H9 (cell line): Measurements from ENCODE around the gene TMED10. TPM values are rescaled to one million over a fixed set of nuclear protein-coding genes. Genes with fewer than 3 reads are reported as not detected.

ENCODE experiments used
- DNase-seq: peaks from one replicate; pipeline ENCODE4 v3.0.0-alpha.2; 2017
- H2AFZ ChIP-seq: one replicate; pipeline ENCODE4 v1.6.1; 2013; ENCODE audit warnings: mild to moderate bottlenecking, low read length, control low read depth, moderate library complexity
- H2AK5ac ChIP-seq: 2 replicates; pipeline ENCODE4 v1.6.1; 2013; ENCODE audit warnings: low read length, control low read depth, mixed read lengths; ENCODE audit not compliant: insufficient read length
- H2BK120ac ChIP-seq: one replicate; pipeline ENCODE4 v1.6.1; 2013; ENCODE audit warnings: low read depth, mild to moderate bottlenecking, low read length, control low read depth, inconsistent platforms; ENCODE audit not compliant: poor library complexity, severe bottlenecking
- H2BK12ac ChIP-seq: 2 replicates; pipeline ENCODE4 v1.6.1; 2013; ENCODE audit warnings: low read length, control low read depth, mixed read lengths, low read depth; ENCODE audit not compliant: insufficient read length
- H2BK15ac ChIP-seq: 2 replicates; pipeline ENCODE4 v1.6.1; 2013; ENCODE audit warnings: low read depth, low read length, control low read depth
- H2BK20ac ChIP-seq: one replicate; pipeline ENCODE4 v1.6.1; 2013; ENCODE audit warnings: low read depth, mild to moderate bottlenecking, low read length, control low read depth, inconsistent platforms; ENCODE audit not compliant: poor library complexity, severe bottlenecking
- H2BK5ac ChIP-seq: 2 replicates; pipeline ENCODE4 v1.6.1; 2013; ENCODE audit warnings: low read length, control low read depth, mixed read lengths; ENCODE audit not compliant: insufficient read length
- H3K14ac ChIP-seq: 2 replicates; pipeline ENCODE4 v1.6.1; 2013; ENCODE audit warnings: low read length, control low read depth; ENCODE audit not compliant: insufficient read depth
- H3K18ac ChIP-seq: 2 replicates; pipeline ENCODE4 v1.6.1; 2013; ENCODE audit warnings: low read depth, mild to moderate bottlenecking, mixed read lengths, low read length, control low read depth; ENCODE audit not compliant: insufficient read length
- H3K23ac ChIP-seq: 2 replicates; pipeline ENCODE4 v1.6.1; 2013; ENCODE audit warnings: low read length, control low read depth, mixed read lengths, low read depth; ENCODE audit not compliant: insufficient read length
- H3K23me2 ChIP-seq: 2 replicates; pipeline ENCODE4 v1.6.1; 2013; ENCODE audit warnings: low read depth, mild to moderate bottlenecking, mixed read lengths, low read length, control low read depth; ENCODE audit not compliant: insufficient read length, poor library complexity, severe bottlenecking
- H3K27ac ChIP-seq: 2 replicates; pipeline ENCODE4 v1.5.1; 2013; ENCODE audit warnings: low read length, control low read depth, mixed read lengths, low read depth; ENCODE audit not compliant: insufficient read length
- H3K27me3 ChIP-seq: 2 replicates; pipeline ENCODE4 v1.6.1; 2013; ENCODE audit warnings: low read length, control low read depth, inconsistent platforms; ENCODE audit not compliant: insufficient read depth
- H3K4ac ChIP-seq: 2 replicates; pipeline ENCODE4 v1.6.1; 2013; ENCODE audit warnings: low read depth, mild to moderate bottlenecking, control low read depth, inconsistent platforms, low read length, moderate library complexity
- H3K4me1 ChIP-seq: 2 replicates; pipeline ENCODE4 v1.6.1; 2013; ENCODE audit warnings: low read length, control low read depth, inconsistent platforms; ENCODE audit not compliant: insufficient read depth
- H3K4me2 ChIP-seq: 2 replicates; pipeline ENCODE4 v1.6.1; 2013; ENCODE audit warnings: low read length, control low read depth, mixed read lengths; ENCODE audit not compliant: insufficient read length, insufficient read depth
- H3K56ac ChIP-seq: 2 replicates; pipeline ENCODE4 v1.6.1; 2013; ENCODE audit warnings: low read depth, mild to moderate bottlenecking, mixed read lengths, low read length, control low read depth; ENCODE audit not compliant: insufficient read length
- H3K79me1 ChIP-seq: 2 replicates; pipeline ENCODE4 v1.6.1; 2013; ENCODE audit warnings: low read depth, mild to moderate bottlenecking, moderate library complexity, low read length, control low read depth, inconsistent platforms; ENCODE audit not compliant: insufficient read depth, poor library complexity, severe bottlenecking
- H3K79me2 ChIP-seq: 2 replicates; pipeline ENCODE4 v1.6.1; 2013; ENCODE audit warnings: low read length, control low read depth, inconsistent platforms; ENCODE audit not compliant: insufficient read depth
- H3K9ac ChIP-seq: 2 replicates; pipeline ENCODE4 v1.6.1; 2013; ENCODE audit warnings: low read length, control low read depth, mixed read lengths; ENCODE audit not compliant: insufficient read length; ENCODE audit errors: extremely low read depth
- H3K9me3 ChIP-seq: one replicate; pipeline ENCODE4 v1.6.1; 2013; ENCODE audit warnings: low read depth, low read length, inconsistent platforms; ENCODE audit not compliant: control insufficient read depth
- H3T11ph ChIP-seq: one replicate; pipeline ENCODE4 v1.6.1; 2013; ENCODE audit warnings: mild to moderate bottlenecking, low read length, control low read depth, inconsistent platforms
- H4K20me1 ChIP-seq: one replicate; pipeline ENCODE4 v1.6.1; 2013; ENCODE audit not compliant: control insufficient read depth, insufficient read length, insufficient read depth
- H4K5ac ChIP-seq: 2 replicates; pipeline ENCODE4 v1.6.1; 2013; ENCODE audit warnings: low read depth, mild to moderate bottlenecking, mixed read lengths, low read length, control low read depth; ENCODE audit not compliant: insufficient read length
- H4K8ac ChIP-seq: replicated peaks from 2 replicates; pipeline ENCODE4 v1.6.1; 2013; ENCODE audit warnings: low read length, control low read depth, mixed read lengths, low read depth; ENCODE audit not compliant: insufficient read length
- H4K91ac ChIP-seq: 2 replicates; pipeline ENCODE4 v1.6.1; 2013; ENCODE audit warnings: low read depth, mild to moderate bottlenecking, moderate library complexity, mixed read lengths, low read length, control low read depth; ENCODE audit not compliant: insufficient read length
- H3K27ac Mint-ChIP-seq, 3 experiments: 2 replicates in 2 of 3; 3 replicates in 1 of 3; pipeline ENCODE4 v1.8.0; 2020 to 2021; ENCODE audit warnings: mixed read lengths in 3 of 3, mild to moderate bottlenecking in 1 of 3, moderate library complexity in 1 of 3
- H3K27me3 Mint-ChIP-seq: 2 replicates; pipeline ENCODE4 v1.8.0; 2021; ENCODE audit warnings: low read depth, mild to moderate bottlenecking, moderate library complexity, mixed read lengths
- H3K36me3 Mint-ChIP-seq, 3 experiments: 2 replicates in 2 of 3; 3 replicates in 1 of 3; pipeline ENCODE4 v1.8.0; 2020 to 2021; ENCODE audit warnings: low read depth in 3 of 3, mixed read lengths in 3 of 3; ENCODE audit not compliant: insufficient read depth in 1 of 3
- H3K4me1 Mint-ChIP-seq, 2 experiments: 2 replicates each; pipeline ENCODE4 v1.8.0; 2020; ENCODE audit warnings: mixed read lengths in 2 of 2
- H3K4me3 Mint-ChIP-seq, 2 experiments: 2 replicates in 1 of 2; 3 replicates in 1 of 2; pipeline ENCODE4 v1.8.0; 2020 to 2021; ENCODE audit warnings: mild to moderate bottlenecking in 2 of 2, mixed read lengths in 2 of 2, moderate library complexity in 1 of 2
- H3K9me3 Mint-ChIP-seq, 2 experiments: 2 replicates in 1 of 2; 3 replicates in 1 of 2; pipeline ENCODE4 v1.8.0; 2020; ENCODE audit warnings: mild to moderate bottlenecking in 2 of 2, mixed read lengths in 2 of 2, moderate library complexity in 1 of 2
- WGBS: extraction: QIAGEN DNeasy Blood & Tissue Kit; methylation state at CpG from one replicate; pipeline ENCODE4 v1.1.7; 2013; ENCODE audit warnings: missing lambda C conversion rate, low lambda C conversion rate, mixed read lengths; ENCODE audit not compliant: insufficient read length; ENCODE audit errors: extremely low coverage; 5-methylcytosine and 5-hydroxymethylcytosine counted together
- total RNA-seq: library from RNA; stranded (reverse); gene quantifications from 2 replicates; pipeline ENCODE4 v1.2.1, GENCODE V29; 2021
- TF ChIP-seq, protein P1 (sequence below): fragments of 200-600 bp; sonication (generic); conservative IDR thresholded peaks from 3 replicates; pipeline ENCODE4 v1.8.0; 2021; ENCODE audit warnings: antibody characterized with exemption, mild to moderate bottlenecking

Gene TMED10
- total RNA-seq, 1 experiment from 2014 or later: 176 TPM

GRCh38 chr14:75119056-75119455, 57.4 kb downstream of the TMED10 start:
- H3K4me1 ChIP-seq: no peaks in the 10 kb centered on the region
- Mint-ChIP-seq H3K4me3 (no peak overlapping the region), H3K9me3 (no peaks in the 10 kb centered on the region)

More at GRCh38 chr14:75119056-75119455, 57.4 kb downstream of the TMED10 start:
- DNase-seq: no peak
- Histone ChIP-seq H2BK5ac (no peak overlapping the region), H3K4ac (no peak overlapping the region), H3K56ac (no peak overlapping the region), H3K14ac (no peak overlapping the region), H3K79me2 (no peaks in the 10 kb centered on the region), H4K20me1 (no peaks in the 10 kb centered on the region), H3K27ac (no peak overlapping the region), H4K5ac (no peak overlapping the region), H3K18ac (no peak overlapping the region), H3K23me2 (no peaks in the 10 kb centered on the region), H2BK20ac (no peak overlapping the region), H4K8ac (no peak overlapping the region), H3K27me3 (no peaks in the 10 kb centered on the region), H3K23ac (no peak overlapping the region), H2BK15ac (no peak overlapping the region), H3T11ph (no peak overlapping the region), H2AK5ac (no peak overlapping the region), H3K9ac (no peak overlapping the region), H3K79me1 (no peaks in the 10 kb centered on the region), H3K4me2 (no peak overlapping the region), H2BK120ac (no peak overlapping the region), H4K91ac (no peak overlapping the region), H2AFZ (no peak overlapping the region), H3K9me3 (no peaks in the 10 kb centered on the region), H2BK12ac (no peak overlapping the region)
- Mint-ChIP-seq H3K27me3 (no peaks in the 10 kb centered on the region), H3K4me1 (no peaks in the 10 kb centered on the region), H3K27ac (no peak overlapping the region), H3K36me3 (peaks cover 2 to 56% (median 46%) of the 10 kb centered on the region in 3 experiments; a peak in 6 of 7 replicates)
- TF ChIP-seq, protein P1, sequence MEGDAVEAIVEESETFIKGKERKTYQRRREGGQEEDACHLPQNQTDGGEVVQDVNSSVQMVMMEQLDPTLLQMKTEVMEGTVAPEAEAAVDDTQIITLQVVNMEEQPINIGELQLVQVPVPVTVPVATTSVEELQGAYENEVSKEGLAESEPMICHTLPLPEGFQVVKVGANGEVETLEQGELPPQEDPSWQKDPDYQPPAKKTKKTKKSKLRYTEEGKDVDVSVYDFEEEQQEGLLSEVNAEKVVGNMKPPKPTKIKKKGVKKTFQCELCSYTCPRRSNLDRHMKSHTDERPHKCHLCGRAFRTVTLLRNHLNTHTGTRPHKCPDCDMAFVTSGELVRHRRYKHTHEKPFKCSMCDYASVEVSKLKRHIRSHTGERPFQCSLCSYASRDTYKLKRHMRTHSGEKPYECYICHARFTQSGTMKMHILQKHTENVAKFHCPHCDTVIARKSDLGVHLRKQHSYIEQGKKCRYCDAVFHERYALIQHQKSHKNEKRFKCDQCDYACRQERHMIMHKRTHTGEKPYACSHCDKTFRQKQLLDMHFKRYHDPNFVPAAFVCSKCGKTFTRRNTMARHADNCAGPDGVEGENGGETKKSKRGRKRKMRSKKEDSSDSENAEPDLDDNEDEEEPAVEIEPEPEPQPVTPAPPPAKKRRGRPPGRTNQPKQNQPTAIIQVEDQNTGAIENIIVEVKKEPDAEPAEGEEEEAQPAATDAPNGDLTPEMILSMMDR: no peak
- WGBS: no CpG with 5 or more reads among the region's 2 CpGs
